ENCODE data around the gene MRPS18A. TPM values are rescaled to one million over a fixed set of nuclear protein-coding genes. Genes with fewer than 3 reads are reported as not detected.

MRPS18A gene
- total and polyA plus RNA-seq, 2 experiments from 2014 or later: 46.1 to 71.1 TPM

DNA sequence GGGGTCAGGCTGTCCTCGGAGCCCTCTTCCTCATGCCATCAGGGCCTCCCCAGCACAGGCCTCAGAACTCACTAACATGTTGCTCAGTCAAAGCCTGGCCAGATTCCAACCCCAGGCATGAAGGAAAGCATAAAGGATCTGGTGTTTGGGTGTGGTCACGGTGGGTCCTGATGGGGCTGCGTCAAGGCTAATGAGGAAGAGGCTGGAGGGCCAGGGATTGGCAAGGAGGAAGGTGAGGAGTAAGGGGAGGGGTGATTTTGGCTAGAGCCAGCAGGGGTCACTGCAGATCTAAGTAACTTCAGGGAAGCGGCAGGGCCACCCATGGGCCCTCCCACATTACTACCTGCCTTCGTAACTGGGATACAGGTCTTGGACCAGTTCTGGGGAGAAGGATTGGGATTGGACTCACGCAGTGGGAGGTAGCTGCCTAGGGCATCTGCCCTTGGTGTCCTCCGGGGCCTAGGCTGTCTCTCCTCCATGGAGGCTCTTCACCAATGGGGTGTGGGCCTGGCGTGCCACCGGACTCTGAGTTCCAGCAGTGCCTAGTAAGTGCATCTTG is 36.2 kb upstream of the MRPS18A start:
- no peaks in the 10 kb centered on the region for H4K20me1 ChIP-seq (ENCODE audit: insufficient read depth, poor library complexity, severe bottlenecking)
- H3K36me3 ChIP-seq (replicated peaks; ENCODE audit: insufficient read depth, low read depth): no peaks in the 10 kb centered on the region
- TF ChIP-seq, protein P1, sequence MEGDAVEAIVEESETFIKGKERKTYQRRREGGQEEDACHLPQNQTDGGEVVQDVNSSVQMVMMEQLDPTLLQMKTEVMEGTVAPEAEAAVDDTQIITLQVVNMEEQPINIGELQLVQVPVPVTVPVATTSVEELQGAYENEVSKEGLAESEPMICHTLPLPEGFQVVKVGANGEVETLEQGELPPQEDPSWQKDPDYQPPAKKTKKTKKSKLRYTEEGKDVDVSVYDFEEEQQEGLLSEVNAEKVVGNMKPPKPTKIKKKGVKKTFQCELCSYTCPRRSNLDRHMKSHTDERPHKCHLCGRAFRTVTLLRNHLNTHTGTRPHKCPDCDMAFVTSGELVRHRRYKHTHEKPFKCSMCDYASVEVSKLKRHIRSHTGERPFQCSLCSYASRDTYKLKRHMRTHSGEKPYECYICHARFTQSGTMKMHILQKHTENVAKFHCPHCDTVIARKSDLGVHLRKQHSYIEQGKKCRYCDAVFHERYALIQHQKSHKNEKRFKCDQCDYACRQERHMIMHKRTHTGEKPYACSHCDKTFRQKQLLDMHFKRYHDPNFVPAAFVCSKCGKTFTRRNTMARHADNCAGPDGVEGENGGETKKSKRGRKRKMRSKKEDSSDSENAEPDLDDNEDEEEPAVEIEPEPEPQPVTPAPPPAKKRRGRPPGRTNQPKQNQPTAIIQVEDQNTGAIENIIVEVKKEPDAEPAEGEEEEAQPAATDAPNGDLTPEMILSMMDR (IDR thresholded peaks at IDR 0.05; ENCODE audit: poor library complexity): peak; percentile 59
- TF ChIP-seq EZH2phosphoT487 (IDR thresholded peaks at IDR 0.05; ENCODE audit: low read depth, severe bottlenecking, unreplicated experiment): no peak
- 50% methylated on average over 9 of the region's 9 CpGs for WGBS (ENCODE audit: low lambda C conversion rate, missing lambda C conversion rate)
- H3K27me3 ChIP-seq: no peaks in the 10 kb centered on the region
- peak; percentile 89 for DNase-seq (ENCODE audit: low spot score)
- H3K27ac ChIP-seq: no peak overlapping the region
- H3K4me1 ChIP-seq (ENCODE audit: insufficient read depth): peaks cover 13% of the 10 kb centered on the region
- H3K4me2 ChIP-seq: no peak overlapping the region
- no peaks in the 10 kb centered on the region for H3K9me3 ChIP-seq (ENCODE audit: low read depth)
- H3K79me2 ChIP-seq: no peaks in the 10 kb centered on the region
- no peak overlapping the region for H3K4me3 ChIP-seq
- no peaks in the 10 kb centered on the region for H3K9me2 ChIP-seq (replicated peaks; ENCODE audit: insufficient read depth)
- H2AFZ ChIP-seq: no peak overlapping the region

DNA sequence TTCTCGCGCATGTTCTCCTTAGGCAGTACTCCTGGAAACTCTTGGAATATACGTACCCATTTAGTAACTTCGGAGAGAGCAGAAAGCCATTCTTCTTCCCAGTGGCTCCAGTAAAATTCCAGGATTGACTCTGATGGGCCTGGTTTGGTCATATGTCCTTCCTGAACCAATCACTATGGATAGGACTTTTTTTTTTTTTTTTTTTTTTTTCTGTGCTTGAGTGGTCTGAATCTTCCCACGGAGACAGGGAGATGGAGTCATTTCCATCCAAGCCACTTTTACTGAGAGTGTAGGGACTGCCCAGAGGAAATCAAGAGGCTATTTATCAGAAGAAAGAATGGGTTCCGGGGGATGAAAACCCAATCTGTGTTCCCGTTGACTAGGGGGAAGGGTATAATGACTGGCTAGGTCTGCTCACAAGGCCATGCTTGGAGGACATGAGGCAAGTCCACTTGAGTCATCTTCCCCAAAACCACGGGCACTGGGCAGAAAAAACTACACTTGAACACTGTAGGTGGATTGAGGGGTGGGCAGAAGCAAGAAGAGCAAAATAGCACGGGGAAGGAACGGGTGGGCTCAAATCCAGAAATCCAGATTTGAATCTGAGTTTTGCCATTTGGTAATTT is 35.4 kb upstream of the MRPS18A start:
- H4K20me1 ChIP-seq (ENCODE audit: insufficient read depth, poor library complexity, severe bottlenecking): no peaks in the 10 kb centered on the region
- H3K9me2 ChIP-seq (replicated peaks; ENCODE audit: insufficient read depth): no peaks in the 10 kb centered on the region
- H3K4me2 ChIP-seq: no peak overlapping the region
- H2AFZ ChIP-seq: no peak overlapping the region
- H3K4me1 ChIP-seq (ENCODE audit: insufficient read depth): peaks cover 19% of the 10 kb centered on the region
- 83% methylated on average over 10 of the region's 10 CpGs for WGBS (ENCODE audit: low lambda C conversion rate, missing lambda C conversion rate)
- TF ChIP-seq, protein P1 (IDR thresholded peaks at IDR 0.05; ENCODE audit: poor library complexity): no peak
- TF ChIP-seq EZH2phosphoT487 (IDR thresholded peaks at IDR 0.05; ENCODE audit: low read depth, severe bottlenecking, unreplicated experiment) (no peak), EZH2 (IDR thresholded peaks at IDR 0.05; ENCODE audit: borderline replicate concordance) (no peak)
- H3K27ac ChIP-seq: no peak overlapping the region
- H3K9me3 ChIP-seq (ENCODE audit: low read depth): no peaks in the 10 kb centered on the region
- H3K79me2 ChIP-seq: no peaks in the 10 kb centered on the region
- H3K36me3 ChIP-seq (replicated peaks; ENCODE audit: insufficient read depth, low read depth): no peaks in the 10 kb centered on the region
- H3K4me3 ChIP-seq: no peak overlapping the region
- no peaks in the 10 kb centered on the region for H3K27me3 ChIP-seq
- DNase-seq (ENCODE audit: low spot score): no peak

DNA sequence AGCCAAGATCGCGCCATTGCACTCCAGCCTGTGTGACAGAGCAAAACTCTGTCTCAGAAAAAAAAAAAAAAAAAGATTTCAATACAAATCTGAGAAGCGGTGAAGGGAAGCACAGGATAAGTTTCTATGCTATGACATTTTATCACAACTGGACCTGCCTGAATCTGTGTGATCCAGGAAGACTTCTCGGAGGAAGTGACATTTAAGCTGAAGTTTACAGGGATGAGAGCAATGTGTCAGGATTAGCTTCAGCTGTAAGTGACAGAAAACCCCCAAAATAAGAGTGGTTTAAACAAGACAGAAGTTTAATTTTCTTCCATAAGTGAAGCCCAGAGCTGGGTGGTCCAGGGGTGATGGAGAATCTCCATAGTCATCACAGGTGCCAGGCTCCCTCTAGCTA is 33.4 kb upstream of the MRPS18A start:
- H3K9me3 ChIP-seq (ENCODE audit: low read depth): no peaks in the 10 kb centered on the region
- TF ChIP-seq, protein P1 (IDR thresholded peaks at IDR 0.05; ENCODE audit: poor library complexity): no peak
- no peak for TF ChIP-seq EZH2phosphoT487 (IDR thresholded peaks at IDR 0.05; ENCODE audit: low read depth, severe bottlenecking, unreplicated experiment)
- TF ChIP-seq EZH2 (IDR thresholded peaks at IDR 0.05; ENCODE audit: borderline replicate concordance): no peak
- no peaks in the 10 kb centered on the region for H3K36me3 ChIP-seq (replicated peaks; ENCODE audit: insufficient read depth, low read depth)
- no peaks in the 10 kb centered on the region for H3K79me2 ChIP-seq
- no peaks in the 10 kb centered on the region for H3K27me3 ChIP-seq
- 87% methylated on average over 4 of the region's 4 CpGs for WGBS (ENCODE audit: low lambda C conversion rate, missing lambda C conversion rate)
- peaks cover 25% of the 10 kb centered on the region for H3K4me1 ChIP-seq (ENCODE audit: insufficient read depth)
- no peak overlapping the region for H2AFZ ChIP-seq
- H3K27ac ChIP-seq: no peak overlapping the region
- no peaks in the 10 kb centered on the region for H4K20me1 ChIP-seq (ENCODE audit: insufficient read depth, poor library complexity, severe bottlenecking)
- no peaks in the 10 kb centered on the region for H3K9me2 ChIP-seq (replicated peaks; ENCODE audit: insufficient read depth)
- no peak overlapping the region for H3K4me3 ChIP-seq
- no peak overlapping the region for H3K4me2 ChIP-seq
- no peak for DNase-seq (ENCODE audit: low spot score)
